Pulmonary artery endothelial cell (primary cell): ENCODE measurements around the gene ADCY4. TPM values are rescaled to one million over a fixed set of nuclear protein-coding genes. Genes with fewer than 3 reads are reported as not detected.

ENCODE experiments used
- DNase-seq: peaks from one replicate; pipeline ENCODE4 v3.0.0-alpha.2; 2011; ENCODE audit warnings: low read depth, low spot score
- total RNA-seq: library from RNA; depleted of rRNA; stranded (reverse); fragments of >200 nt; gene quantifications from 2 replicates; pipeline ENCODE4 v1.2.3, GENCODE V29; 2014

The ADCY4 gene
- total RNA-seq, 1 donor from 2014 or later = 36.3 TPM

- peak; percentile 59 for DNase-seq
Measured at GRCh38 chr14:24299255-24300191, 35.3 kb downstream of the ADCY4 start, which contains the start of the genes DHRS1 and NOP9. Gene DHRS1, minus strand, starts transcription at chr14:24299780. Its CDS starts 674 bp downstream, at chr14:24299106. Gene NOP9, plus strand, starts transcription at chr14:24299850. Its CDS starts 105 bp downstream, at chr14:24299955.

DNA sequence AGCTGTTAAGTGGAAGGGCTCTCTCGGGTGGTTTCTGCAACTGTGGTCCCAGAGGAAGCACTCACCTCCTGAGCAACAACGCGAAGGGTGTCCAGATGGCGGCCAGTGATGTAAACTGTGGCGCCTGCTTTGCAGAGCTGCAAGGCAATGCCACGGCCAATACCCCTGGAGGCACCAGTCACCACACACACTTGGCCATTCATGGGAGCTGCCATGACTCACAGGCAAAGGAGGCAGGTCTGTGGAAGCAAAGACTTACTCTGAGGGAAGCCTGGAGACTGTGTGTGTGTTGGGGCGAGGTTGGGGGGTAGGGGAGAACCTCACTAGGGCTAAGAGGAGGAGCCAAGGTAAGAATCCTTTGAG is 36.0 kb downstream of the ADCY4 start:
- no peak for DNase-seq

DNA sequence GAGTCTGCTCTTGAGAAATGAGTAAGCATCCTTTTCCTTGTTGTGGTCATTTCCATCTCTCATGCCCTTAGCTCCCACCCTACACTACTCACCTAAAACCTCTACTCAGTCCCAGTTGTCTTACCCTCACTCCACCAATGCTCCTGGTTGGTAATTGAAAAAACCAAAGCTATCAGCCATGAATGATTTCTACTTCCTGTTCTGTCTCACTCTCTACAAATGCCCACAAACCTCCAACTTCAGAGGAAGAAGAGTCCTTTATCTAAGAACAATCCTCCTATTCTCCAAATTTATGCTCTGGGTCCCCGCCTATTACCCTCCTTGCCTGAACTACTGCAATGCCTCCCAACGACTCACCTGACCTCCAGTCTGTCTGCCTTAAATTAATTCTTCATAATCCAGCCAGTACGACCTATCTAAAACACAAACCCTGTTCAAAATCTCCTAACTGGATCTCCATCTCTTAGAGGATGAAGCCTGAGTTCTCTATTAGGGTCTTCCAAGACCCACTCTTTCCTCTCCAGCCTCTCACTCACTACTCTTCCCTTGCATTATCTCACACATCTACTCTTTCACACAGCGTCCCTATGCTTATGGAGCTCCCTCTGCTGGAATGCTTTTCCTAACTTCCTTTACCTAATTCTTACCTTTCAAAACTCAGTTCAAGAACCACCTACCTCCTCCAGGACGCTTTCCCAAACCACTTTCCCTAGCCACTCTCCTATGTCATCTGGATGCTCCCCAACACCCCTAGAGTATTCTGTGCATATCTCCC is 37.5 kb downstream of the ADCY4 start:
- no peak for DNase-seq

- DNase-seq = peak; percentile 89
Measured at GRCh38 chr14:24296341-24297157, 38.3 kb downstream of the ADCY4 start.

DNA sequence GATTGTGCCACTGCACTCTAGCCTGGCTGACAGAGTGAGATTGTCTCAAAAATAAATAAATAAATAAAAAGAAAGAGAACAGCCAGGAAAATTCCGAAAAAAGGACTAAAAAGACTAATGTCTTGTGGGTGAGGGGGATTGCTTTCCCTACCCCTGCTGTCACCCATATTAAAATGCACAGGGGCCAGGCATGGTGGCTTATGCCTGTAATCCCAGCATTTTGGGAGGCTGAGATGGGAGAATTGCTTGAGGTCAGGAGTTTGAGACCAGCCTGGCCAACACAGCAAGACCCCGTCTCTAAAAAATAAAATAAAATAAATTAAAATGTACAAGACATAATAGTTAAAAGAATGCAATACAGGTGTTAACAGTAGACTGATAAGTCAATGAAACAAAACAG is 41.3 kb downstream of the ADCY4 start:
- DNase-seq = no peak

DNA sequence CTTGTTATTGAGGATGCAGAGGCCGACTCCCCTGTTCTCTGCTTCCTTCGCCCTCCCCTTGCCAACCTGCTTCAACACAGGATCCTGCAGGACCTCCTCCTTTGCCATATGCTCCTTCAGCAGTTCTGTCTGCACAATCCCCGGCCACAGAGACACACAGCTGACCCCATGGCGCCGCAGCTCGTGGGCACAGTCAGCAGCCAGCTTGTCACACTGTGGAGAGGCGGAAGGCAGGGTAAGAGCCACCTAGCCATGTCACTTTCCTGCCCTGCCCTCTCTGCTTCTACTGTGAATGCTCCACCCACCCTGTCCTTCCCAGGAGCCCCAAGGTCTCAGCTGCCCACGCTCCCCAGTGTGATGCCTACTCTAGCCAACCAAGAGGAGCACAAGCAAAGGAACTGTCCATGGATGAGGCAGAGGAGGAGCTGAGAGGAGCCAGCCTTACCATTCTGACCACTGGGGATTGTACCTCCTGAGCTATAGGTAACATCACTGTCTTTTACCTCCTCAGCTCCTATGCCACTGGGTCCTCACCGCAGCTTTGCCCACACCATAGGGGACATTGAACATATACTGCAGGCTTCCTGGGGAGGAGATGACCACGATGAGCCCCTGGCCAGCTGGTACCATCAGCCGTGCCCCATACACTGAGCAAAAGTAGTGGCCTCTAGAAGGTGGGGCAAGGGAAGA is 42.6 kb downstream of the ADCY4 start:
- no peak for DNase-seq

- no peak for DNase-seq
Measured at GRCh38 chr14:24291446-24292117, 43.3 kb downstream of the ADCY4 start.

- no peak for DNase-seq
Measured at GRCh38 chr14:24290746-24291145, 44.1 kb downstream of the ADCY4 start.

GRCh38 chr14:24289649-24290280 is 45.1 kb downstream of the ADCY4 start:
- DNase-seq = no peak

GRCh38 chr14:24286996-24287395 is 47.9 kb downstream of the ADCY4 start:
- DNase-seq = no peak

GRCh38 chr14:24285351-24285750 is 49.5 kb downstream of the ADCY4 start:
- DNase-seq = no peak

GRCh38 chr14:24284501-24285035 is 50.3 kb downstream of the ADCY4 start:
- no peak for DNase-seq

- DNase-seq = no peak
Measured at GRCh38 chr14:24283796-24284460, 50.9 kb downstream of the ADCY4 start.

GRCh38 chr14:24282736-24283135 is 52.1 kb downstream of the ADCY4 start:
- no peak for DNase-seq

DNA sequence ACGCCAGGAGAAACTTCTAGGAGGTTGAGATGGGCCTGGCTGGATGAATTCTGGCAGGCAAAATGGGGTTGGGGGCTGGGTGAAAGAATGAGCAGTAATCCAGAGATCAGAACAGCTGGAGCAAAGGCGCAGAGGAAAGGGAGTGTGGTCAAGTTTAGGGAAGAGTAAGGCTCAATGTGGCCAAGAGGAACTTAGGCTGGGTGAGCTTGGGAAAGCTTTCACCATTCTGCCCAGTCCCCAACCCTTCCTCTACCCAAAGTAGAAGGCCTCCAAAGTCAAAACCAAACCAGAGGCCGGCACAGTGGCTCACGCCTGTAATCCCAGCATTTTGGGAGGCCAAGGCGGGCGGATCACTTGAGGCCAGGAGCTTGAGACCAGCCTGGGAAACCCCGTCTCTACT is 53.2 kb downstream of the ADCY4 start:
- no peak for DNase-seq

DNA sequence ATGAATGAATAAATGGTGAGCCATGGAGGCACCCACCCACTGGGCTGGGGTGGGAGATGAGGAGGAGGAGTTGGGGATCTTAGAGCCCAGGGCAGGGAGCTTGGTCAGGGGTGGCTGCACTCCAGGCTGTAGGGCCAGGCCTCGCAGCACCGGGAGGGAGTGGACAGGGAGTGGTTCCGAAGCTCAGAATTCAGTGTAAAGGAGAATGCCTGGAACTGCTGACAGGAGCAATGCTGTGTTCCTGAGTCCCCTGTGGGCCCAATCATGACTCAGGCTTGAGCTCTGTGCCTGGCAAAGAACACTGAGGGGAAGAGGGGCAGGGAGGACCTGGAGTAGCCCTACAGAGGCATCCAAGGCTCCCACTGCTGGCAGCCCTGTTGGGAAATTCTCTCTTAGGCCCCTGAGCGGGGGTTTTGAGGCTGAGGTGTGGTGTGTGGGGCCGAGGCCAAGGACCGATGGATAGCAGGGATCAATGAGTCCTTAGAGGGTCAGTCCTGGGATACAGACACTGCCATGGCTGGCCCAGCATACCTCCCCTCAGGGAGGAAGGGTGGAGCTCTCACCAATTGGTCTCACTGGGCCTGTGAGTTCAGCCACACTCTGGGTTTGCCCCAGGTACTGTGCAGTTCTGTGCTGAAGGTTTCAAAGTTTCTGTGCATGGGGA is 53.9 kb downstream of the ADCY4 start:
- DNase-seq = no peak

DNA sequence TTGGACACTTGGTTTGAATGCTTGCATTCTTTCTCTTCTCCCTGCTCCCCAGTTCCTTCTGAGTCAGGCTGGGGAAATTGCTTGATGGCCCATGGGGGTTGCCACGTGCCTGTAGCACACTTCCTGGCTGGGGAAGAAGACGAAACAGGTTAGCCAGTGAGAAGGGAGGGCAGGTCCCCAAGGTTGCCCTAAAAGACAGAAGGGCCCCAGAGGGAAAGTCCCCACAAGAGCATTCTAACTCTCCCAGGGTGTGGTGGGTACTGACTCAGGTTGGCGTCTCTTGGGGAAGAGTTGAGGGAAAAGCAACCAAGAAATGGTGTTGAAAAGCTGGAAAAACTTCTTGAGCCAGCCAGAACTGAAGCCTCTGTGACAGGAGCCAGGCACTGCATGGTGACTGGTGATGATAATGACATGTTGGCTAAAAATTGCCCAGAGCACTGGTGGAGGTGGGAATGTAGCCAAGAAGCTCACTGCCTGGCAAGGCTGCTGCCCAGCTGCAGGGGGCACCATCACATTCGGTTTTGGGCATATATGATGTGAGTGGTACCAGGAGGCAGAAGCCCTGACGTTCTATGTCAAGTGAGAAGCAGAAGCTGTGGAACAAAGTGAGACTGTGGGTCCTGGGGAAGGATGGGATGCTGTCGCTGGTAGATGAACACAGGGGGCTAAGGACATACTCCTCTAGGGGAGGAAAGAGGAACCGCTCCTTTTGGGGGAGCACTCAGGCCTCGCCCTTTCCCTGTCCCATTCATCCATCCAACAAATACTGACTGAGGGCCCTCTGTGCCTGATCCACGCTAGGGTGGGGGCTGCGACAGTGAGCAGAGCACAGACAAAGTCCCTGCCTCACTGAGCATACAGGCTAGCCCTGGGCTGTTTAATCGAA is 55.3 kb downstream of the ADCY4 start:
- DNase-seq = no peak
